ENCODE data around the gene CDHR2.

Gene CDHR2

DNA sequence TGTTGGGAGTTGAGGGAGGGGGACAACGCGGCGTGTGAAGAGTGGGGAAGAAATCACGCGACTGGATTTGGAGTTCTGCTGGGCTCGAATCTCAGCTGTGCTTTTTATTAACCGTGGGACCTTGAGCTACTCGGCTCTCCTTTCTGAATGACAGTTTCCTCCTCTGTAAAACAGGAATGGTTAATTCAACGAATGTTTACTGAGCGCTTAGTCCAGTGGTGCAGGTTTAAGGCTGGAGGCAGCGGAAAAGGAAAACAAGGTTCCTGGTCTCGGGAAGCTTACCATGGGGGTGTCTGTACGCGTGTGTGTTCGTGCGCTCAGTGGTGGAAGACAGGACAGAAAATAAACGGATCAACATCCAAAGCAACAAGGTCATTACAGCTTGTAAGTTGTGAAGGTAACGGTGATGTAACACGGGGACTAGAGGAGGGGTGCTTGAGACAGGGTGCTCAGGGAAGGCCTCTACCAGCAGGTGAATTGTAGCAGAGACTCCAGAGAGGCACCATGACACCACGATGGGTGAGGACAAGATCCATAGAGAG is 81.6 kb downstream of the CDHR2 start:
- TF ChIP-seq GATA2 (IDR thresholded peaks at IDR 0.05; ENCODE audit: low read depth, low read length) = no peak
- no peak for TF ChIP-seq GATA3 (IDR thresholded peaks at IDR 0.05; ENCODE audit: low read depth, low read length)

DNA sequence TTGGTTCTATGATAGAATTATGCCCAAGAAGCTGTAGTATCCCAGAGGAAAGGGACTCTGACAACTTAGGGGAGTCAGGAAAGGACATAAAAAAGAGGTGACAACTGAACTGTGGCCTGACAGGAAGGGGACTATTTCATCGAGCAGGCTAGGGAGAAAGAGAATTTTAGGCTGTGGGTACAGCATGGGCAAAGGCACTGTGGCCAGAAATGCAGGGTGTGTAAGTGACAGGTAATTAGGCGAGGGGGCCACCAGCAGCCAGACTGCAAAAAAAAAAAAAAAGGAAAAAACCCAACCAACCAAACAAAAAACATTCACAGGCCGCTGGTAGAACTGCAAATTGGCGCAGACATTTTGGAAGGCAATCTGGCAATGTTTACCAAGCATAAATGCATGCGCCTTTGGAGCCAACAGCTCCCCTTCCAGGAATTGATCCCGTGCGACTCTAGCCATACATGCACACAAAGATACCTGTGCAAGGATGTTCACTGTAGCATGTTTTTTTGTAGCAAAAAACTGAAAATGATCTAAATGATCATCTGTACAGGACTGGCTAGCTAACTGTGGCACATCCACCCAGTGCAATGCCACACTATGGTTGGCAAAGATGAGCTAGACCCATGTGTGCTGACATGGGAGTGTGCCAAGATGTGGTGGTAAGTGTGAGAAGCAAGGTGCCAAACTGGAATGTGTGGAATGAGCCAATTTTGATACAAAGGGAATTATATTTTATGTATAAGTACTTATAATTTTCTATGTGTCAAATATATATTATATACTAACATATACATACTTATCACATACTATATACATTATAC is 82.5 kb downstream of the CDHR2 start:
- TF ChIP-seq GATA3 (IDR thresholded peaks at IDR 0.05; ENCODE audit: low read depth, low read length) = no peak
- no peak for TF ChIP-seq GATA2 (IDR thresholded peaks at IDR 0.05; ENCODE audit: low read depth, low read length)

DNA sequence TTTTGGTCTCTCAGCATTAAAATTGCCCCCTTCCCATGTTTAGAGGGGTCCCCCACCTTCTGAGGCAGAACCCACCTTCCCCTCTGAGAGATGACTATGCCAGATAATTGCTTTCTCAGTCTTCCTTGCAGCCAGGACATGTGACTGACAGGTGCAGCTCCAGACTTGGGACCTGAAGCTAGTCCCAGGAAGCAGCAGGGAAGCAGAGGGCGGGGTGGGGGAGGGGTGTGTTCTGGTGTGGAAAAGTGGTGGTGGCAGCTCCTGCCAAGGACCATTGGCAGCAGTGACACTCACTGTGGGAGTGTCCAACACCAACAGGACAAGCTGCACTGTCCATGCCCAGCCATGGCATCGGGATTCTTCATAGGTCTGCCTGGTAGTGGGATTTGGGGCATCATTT is 83.6 kb downstream of the CDHR2 start:
- no peak for TF ChIP-seq GATA2 (IDR thresholded peaks at IDR 0.05; ENCODE audit: low read depth, low read length)
- TF ChIP-seq GATA3 (IDR thresholded peaks at IDR 0.05; ENCODE audit: low read depth, low read length) = no peak

DNA sequence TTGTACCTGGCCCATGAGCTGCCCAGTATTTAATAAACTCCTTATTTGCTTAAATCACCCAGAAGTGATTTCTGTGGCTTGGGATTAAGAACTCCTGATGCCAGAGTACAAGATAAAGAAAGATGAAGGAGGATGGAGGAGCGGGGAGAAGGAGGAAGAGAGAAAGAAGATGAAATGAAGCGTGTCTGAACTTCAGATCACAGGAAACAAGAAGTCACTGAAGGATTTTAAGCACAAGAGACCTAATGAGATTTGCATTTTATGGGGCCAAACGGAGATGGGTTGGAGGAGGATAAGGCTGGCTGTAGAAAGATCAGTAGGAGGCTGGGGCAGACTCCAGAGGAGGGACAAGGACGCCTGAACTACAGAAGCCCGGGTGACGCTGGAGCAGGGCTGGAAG is 84.5 kb downstream of the CDHR2 start:
- TF ChIP-seq GATA2 (IDR thresholded peaks at IDR 0.05; ENCODE audit: low read depth, low read length) (no peak), GATA3 (IDR thresholded peaks at IDR 0.05; ENCODE audit: low read depth, low read length) (no peak)

DNA sequence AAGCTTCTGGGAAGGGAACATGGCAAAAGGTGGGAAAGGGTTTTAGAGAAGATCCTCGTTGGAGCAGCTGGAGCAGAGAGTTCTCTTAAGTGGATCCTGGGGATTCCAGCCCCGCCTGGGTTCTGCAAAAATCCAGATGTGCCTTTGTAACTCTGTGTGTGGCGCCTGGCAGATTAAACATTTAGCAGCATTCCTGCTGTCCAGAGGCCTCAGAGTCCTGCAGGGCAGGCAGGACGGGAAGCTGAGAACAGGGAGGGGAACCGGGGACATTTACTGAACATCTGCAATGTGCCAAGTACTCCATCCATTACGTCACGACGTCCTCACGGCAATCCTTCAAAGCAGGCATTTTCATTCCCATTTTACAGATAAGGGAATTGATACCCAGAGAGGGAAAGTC is 87.3 kb downstream of the CDHR2 start:
- TF ChIP-seq GATA2 (IDR thresholded peaks at IDR 0.05; ENCODE audit: low read depth, low read length) (no peak), GATA3 (IDR thresholded peaks at IDR 0.05; ENCODE audit: low read depth, low read length) (no peak)

DNA sequence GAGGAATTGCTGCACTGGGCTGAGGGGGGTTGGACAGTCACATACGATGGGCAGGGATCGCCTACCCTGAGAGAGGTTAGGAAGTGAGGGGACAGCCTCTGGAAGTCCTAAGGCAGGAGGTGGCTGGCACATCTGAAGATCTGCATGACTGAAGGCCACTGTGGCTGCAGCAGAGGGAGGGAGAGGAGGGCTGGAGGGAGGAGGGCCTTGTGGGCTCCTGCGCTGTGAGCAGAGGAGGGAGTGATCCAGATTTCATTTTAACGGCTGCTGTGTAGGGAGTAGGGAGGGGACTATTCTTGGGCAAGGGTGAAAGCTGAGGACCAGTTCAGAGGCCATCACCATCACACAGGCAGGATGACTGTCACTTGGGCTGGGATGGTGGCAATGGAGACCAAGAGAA is 88.4 kb downstream of the CDHR2 start:
- TF ChIP-seq GATA2 (IDR thresholded peaks at IDR 0.05; ENCODE audit: low read depth, low read length) = no peak
- TF ChIP-seq GATA3 (IDR thresholded peaks at IDR 0.05; ENCODE audit: low read depth, low read length) = no peak

DNA sequence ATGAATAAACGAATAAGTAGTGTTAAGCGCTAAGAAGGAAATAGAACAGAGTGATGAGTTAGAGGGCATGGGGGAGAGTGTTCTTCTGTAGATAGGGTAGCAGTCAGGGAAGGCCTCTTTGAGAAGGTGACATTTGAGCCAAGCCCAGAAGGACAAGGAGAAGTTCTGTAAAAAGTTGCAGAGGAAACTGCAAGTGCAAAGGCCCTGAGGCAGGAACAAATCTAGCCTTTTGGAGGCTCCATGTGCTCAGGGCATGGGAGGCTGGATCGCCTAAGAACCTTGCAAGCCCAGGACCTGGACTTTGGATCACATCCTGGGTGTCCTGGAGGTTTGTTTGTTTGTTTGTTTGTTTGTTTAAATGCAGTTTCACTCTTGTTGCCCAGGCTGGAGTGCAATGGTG is 89.3 kb downstream of the CDHR2 start:
- TF ChIP-seq GATA3 (IDR thresholded peaks at IDR 0.05; ENCODE audit: low read depth, low read length) = no peak
- TF ChIP-seq GATA2 (IDR thresholded peaks at IDR 0.05; ENCODE audit: low read depth, low read length) = no peak

DNA sequence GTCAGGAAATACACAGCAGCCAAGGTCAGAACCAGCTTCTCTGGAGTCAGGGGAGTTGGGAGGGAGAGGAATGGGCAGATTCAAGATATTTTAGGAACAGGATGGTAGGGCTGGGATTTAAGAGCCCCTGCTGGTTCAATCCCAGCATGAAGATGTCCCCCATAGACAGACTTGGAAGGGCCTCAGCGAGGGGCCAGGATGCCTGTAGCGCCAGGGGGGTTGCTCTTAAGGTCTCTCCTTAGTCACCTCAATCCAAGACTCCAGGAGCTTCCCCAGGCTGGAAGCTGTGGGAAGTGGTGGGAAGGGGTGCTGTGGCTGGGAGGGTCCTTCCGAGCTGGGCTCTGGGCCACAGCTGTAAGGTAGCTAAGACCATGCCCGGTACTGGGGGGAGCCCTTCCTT is 90.1 kb downstream of the CDHR2 start:
- no peak for TF ChIP-seq GATA2 (IDR thresholded peaks at IDR 0.05; ENCODE audit: low read depth, low read length)
- TF ChIP-seq GATA3 (IDR thresholded peaks at IDR 0.05; ENCODE audit: low read depth, low read length) = no peak

DNA sequence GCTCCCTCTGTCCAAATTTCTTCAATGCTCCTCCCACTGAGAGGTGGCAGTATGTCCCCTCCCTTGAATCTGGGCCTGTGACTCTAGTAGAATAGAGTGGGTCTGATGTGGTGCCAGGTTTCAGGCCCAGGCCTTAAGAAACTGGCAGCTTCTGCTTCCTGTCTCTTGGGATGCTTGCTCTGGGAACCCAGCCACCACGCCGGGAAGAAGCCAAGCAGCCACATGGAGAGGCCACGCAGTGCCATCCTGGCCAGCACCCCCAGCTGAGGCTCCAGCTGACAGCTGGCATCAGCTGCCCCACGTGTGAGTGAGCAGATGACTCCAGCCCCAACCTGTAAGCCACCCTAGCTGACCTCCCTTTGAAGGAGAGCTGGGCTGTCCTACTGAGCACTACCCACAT is 90.8 kb downstream of the CDHR2 start:
- TF ChIP-seq GATA3 (IDR thresholded peaks at IDR 0.05; ENCODE audit: low read depth, low read length) (no peak), GATA2 (IDR thresholded peaks at IDR 0.05; ENCODE audit: low read depth, low read length) (no peak)

DNA sequence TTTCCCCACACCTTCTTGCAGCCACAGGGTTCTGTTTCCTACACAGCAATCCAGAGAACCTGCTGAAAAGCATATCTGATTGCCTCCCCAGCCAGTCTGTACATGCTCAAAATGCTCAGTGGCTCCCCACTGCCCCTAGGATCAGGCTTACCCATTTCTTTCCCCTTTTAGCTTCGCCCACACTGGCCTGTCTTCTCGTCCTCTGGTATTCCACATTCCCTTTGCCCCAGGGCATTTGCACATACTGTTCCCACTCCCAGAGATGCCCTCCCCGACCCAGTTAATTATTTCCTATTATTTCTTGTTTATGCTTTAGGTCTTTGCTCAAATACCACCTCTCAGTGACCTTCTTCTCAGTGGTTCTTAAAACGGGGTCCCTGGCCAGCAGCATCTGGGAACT is 91.5 kb downstream of the CDHR2 start:
- TF ChIP-seq GATA2 (IDR thresholded peaks at IDR 0.05; ENCODE audit: low read depth, low read length) (no peak), GATA3 (IDR thresholded peaks at IDR 0.05; ENCODE audit: low read depth, low read length) (no peak)

DNA sequence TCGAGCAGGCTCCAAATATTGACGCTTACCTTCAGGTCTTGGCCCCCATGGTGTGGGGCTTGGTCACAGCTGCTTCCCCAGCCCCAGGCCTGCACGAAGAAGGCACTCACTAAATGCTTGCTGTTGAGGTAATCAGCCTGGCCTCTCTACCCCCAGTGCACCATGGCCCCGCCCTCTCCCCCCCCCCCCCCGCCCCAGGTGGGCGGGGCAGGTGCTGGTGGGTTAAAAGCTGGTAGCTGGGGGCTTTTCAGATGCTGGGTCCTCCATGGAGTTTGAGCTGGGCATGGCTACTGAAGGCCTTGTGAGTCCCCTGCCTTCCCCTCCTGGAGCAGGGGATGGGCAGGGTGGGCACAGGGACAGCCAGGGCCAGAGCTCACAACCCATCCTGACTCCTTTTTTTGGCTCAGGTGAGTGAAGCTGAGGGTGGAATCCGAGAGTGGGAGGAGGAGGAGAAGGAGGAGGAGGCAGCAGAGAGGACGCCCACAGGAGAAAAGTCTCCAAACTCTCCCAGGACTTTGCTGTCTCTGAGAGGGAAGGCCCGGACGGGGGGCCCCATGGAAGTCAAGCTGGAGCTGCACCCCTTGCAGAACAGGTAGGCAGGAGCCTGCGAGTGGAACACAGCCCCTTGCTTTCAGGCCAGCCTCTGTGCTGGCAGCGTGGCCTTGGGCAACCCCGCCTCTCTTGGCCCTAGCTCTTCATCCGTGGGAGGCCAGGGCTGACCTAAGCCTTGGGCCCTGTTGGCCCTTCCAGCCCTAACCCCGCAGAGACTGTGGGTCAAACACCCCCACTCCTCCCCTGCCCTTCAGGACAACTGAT is 93.7 kb downstream of the CDHR2 start:
- TF ChIP-seq GATA2 (IDR thresholded peaks at IDR 0.05; ENCODE audit: low read depth, low read length) (no peak), GATA3 (IDR thresholded peaks at IDR 0.05; ENCODE audit: low read depth, low read length) (no peak)

DNA sequence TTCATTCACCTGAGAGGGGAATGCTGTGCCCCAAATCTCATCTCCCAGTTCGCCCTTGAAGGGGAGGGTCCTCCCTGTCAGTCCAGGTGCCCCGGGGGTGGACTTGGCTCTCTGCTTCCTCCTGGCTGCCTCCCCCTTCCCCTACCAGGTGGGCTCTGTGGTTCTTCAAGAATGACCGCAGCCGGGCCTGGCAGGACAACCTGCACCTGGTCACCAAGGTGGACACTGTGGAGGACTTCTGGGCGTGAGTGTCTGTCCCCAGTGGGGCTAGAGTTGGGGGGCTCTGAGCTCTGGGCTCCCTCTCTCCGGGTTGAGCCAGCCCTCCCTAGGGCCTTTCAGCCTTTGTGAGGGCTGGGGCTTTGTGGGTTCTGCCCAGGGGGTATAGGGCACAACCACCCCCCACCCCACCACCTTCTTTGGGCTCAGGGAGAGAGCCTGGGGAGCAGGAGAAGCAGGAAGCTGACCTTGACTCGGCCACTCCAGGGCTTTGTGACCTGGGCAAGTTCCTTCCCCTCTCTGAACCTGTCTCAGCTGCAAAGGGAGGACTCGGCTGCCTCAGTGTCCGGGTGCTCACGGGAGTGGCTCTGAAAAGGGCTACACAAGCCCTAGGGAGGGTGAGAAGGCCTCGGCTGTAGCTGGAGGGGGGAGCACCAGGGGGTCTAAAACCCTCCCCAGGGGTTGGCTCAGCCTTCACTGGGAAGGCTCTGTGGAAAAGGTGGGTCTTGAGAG is 94.5 kb downstream of the CDHR2 start:
- TF ChIP-seq GATA3 (IDR thresholded peaks at IDR 0.05; ENCODE audit: low read depth, low read length) = no peak
- TF ChIP-seq GATA2 (IDR thresholded peaks at IDR 0.05; ENCODE audit: low read depth, low read length) = no peak

DNA sequence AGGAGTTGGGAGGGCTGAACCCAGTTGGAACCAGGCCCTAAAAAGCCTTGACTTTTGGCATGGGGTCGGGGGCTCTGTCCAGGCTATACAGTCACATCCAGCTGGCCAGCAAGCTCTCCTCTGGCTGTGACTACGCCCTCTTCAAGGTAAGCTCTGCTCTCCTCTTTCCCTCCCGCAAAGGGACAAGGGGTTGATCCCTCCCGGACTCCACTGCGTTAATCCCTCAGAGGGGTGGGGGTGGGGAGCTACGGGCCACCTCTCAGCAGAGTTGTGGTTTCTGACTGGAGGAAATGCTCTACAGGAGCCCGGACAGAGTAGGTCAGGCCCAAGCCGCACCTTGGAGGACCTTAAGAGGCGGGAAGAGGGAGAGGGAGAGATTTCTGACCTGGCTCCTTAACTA is 95.2 kb downstream of the CDHR2 start:
- no peak for TF ChIP-seq GATA3 (IDR thresholded peaks at IDR 0.05; ENCODE audit: low read depth, low read length)
- no peak for TF ChIP-seq GATA2 (IDR thresholded peaks at IDR 0.05; ENCODE audit: low read depth, low read length)
